Purkinje cell (primary cell): ENCODE results near the gene NCF1. TPM values are rescaled to one million over a fixed set of nuclear protein-coding genes. Genes with fewer than 3 reads are reported as not detected.

Source experiments
- polyA plus RNA-seq: library from polyadenylated mRNA; unstranded; fragments of >200 nt; fragmentation: Nextera tagmentation; gene quantifications from 2 replicates; pipeline ENCODE4 v1.2.1, GENCODE V29; 2014

NCF1 gene
- not detected in 2 replicates for polyA plus RNA-seq

DNA sequence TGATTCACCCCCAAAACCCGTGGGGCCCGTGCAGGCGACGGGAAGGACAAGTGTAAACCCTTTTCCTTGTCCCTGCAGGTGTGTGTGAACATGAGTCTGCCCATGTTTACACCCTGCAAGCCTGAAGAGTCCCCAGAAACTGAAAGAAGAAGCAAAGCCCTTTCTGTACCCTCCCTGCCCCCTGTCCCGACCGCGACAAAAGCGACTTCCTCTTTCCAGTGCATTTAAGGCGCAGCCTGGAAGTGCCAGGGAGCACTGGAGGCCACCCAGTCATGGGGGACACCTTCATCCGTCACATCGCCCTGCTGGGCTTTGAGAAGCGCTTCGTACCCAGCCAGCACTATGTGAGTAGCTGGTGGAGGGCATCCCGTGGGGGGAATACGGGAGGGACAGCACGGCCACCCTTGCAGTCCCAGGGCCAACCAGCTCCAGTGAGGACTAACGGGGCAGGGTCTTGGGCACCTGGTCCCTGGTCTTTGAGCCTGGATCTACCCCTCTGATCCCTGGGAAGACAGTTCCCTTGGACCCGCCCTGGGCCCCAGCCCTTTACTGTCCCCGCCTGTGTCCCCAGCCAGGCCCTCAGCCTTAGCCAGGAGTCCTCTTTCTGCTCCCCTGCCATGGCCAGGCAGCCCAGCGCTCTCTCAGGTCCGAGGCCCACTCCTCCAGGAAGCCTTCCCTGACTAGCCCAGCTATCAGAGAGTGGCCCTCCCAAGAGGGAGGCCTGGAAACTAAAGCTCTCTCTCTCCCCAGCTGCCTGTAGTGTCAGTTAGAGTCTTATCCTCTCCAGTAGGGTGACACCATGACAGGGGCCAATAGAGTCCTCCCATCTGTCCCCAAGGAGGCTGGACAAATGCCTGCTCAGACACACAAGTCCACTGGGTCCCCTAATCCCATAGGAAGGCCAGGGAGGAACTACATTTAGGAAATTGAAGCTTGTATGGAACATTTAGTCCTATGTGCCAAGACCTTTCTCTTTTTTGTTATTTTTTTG lies at the start of gene NCF1:
NCF1 (plus strand) TSS at position 252 of the 991 bp plus-strand sequence; CDS start at position 273, 21 bp downstream.

Other genes with a start within 250 kb of the NCF1 start
- 37.6 and 61.8 TPM in 2 replicates for gene GTF2I, start 116.3 kb upstream of the NCF1 start, polyA plus RNA-seq
- 3.9 and 5.5 TPM in 2 replicates for gene GTF2IRD2, start 77.6 kb downstream of the NCF1 start, polyA plus RNA-seq
- not detected in 2 replicates for gene CASTOR2, start 190.7 kb downstream of the NCF1 start, polyA plus RNA-seq